Measurements from ENCODE around the gene CDIPT. TPM values are rescaled to one million over a fixed set of nuclear protein-coding genes. Genes with fewer than 3 reads are reported as not detected.

CDIPT gene
- total RNA-seq, 4 donors from 2014 or later = 79.3 to 122 (median 99.3) TPM

- no peaks in the 10 kb centered on the region for H3K36me3 ChIP-seq
- no peak overlapping the region for H3K4me3 ChIP-seq (replicated peaks in 1 of 3)
- H3K9me3 ChIP-seq = no peaks in the 10 kb centered on the region
- intact Hi-C loops (cut with DNase I) = no loop called here
- peaks cover 6 to 16% of the 10 kb centered on the region in 2 donors for H3K4me1 ChIP-seq
- no peak overlapping the region for H3K27ac ChIP-seq
- no peak for DNase-seq
- 66 to 68% methylated on average over 4 of the region's 4 CpGs for WGBS, 2 donors
- TF ChIP-seq POLR2A (IDR thresholded peaks at IDR 0.05) (no peak), CTCF (IDR thresholded peaks at IDR 0.05) (no peak)
- H3K27me3 ChIP-seq = no peaks in the 10 kb centered on the region
Observed at GRCh38 chr16:29903590-29903989, 40.6 kb upstream of the CDIPT start.

- H3K4me3 ChIP-seq (replicated peaks in 1 of 3) = no peak overlapping the region
- H3K27ac ChIP-seq = no peak overlapping the region
- intact Hi-C loops (cut with DNase I) = no loop called here
- no peak for TF ChIP-seq POLR2A (IDR thresholded peaks at IDR 0.05)
- no peak for TF ChIP-seq CTCF (IDR thresholded peaks at IDR 0.05)
- WGBS, 2 donors = 83 to 91% methylated on average over 6 to 17 of the region's 19 CpGs
- H3K9me3 ChIP-seq = no peaks in the 10 kb centered on the region
- H3K36me3 ChIP-seq = no peaks in the 10 kb centered on the region
- H3K27me3 ChIP-seq = no peaks in the 10 kb centered on the region
- peaks cover 6 to 16% of the 10 kb centered on the region in 2 donors for H3K4me1 ChIP-seq
- DNase-seq = no peak
Observed at GRCh38 chr16:29901607-29901945, 38.5 kb upstream of the CDIPT start.

- TF ChIP-seq POLR2A (IDR thresholded peaks at IDR 0.05) = no peak
- TF ChIP-seq CTCF (IDR thresholded peaks at IDR 0.05) = no peak
- intact Hi-C loops (cut with DNase I) = no loop called here
- no peaks in the 10 kb centered on the region for H3K36me3 ChIP-seq
- H3K4me1 ChIP-seq = peaks cover 6 to 16% of the 10 kb centered on the region in 2 donors
- no peak for DNase-seq
- no peak overlapping the region for H3K4me3 ChIP-seq (replicated peaks in 1 of 3)
- WGBS, 2 donors = 36 to 42% methylated on average over 17 to 27 of the region's 31 CpGs
- H3K27me3 ChIP-seq = no peaks in the 10 kb centered on the region
- H3K9me3 ChIP-seq = no peaks in the 10 kb centered on the region
- no peak overlapping the region for H3K27ac ChIP-seq
Observed at GRCh38 chr16:29900888-29901606, 38.0 kb upstream of the CDIPT start.

GRCh38 chr16:29900102-29900887 lies 37.3 kb upstream of the CDIPT start, which contains the start of gene ASPHD1:
Gene ASPHD1 (plus strand): TSS chr16:29900488. CDS start chr16:29900972, 484 bp downstream.
- peaks cover 6 to 16% of the 10 kb centered on the region in 2 donors for H3K4me1 ChIP-seq
- WGBS, 2 donors = 1 to 2% methylated on average over 24 to 25 of the region's 67 CpGs
- no peaks in the 10 kb centered on the region for H3K36me3 ChIP-seq
- DNase-seq = peak; percentile 70
- H3K4me3 ChIP-seq (replicated peaks in 1 of 3) = peak within 1 kb of the TSS in 1 of 3 donors; percentile 44
- H3K27me3 ChIP-seq = no peaks in the 10 kb centered on the region
- no peak for TF ChIP-seq CTCF (IDR thresholded peaks at IDR 0.05)
- no peak for TF ChIP-seq POLR2A (IDR thresholded peaks at IDR 0.05)
- H3K27ac ChIP-seq = no peak within 1 kb of the TSS
- H3K9me3 ChIP-seq = no peaks in the 10 kb centered on the region
- intact Hi-C loops (cut with DNase I) = no loop called here
